ENCODE data around the gene DAZL.

GRCh38 chr3:16605966-16606365 is 743 bp upstream of the DAZL start:
- TF ChIP-seq CTCF (IDR thresholded peaks at IDR 0.05) = no peak
- TF ChIP-seq POLR2A (IDR thresholded peaks at IDR 0.05) = no peak
